K562 (cell line): ENCODE data around the gene FIBP. TPM values are rescaled to one million over a fixed set of nuclear protein-coding genes. Genes with fewer than 3 reads are reported as not detected.

Source experiments
- BCOR ChIP-seq: fragments of 450-650 bp; IDR thresholded peaks from 2 replicates; pipeline ENCODE4 v1.6.1; 2016
- CGGBP1 ChIP-seq: fragments of 250-450 bp; sonication (Bioruptor Pico); IDR thresholded peaks from 2 replicates; pipeline ENCODE4 v1.9.0; 2021; ENCODE audit warnings: mild to moderate bottlenecking
- GABPB2 ChIP-seq: fragments of 250-450 bp; sonication (Bioruptor Pico); conservative IDR thresholded peaks from 2 replicates; pipeline ENCODE4 v1.5.1; 2021; ENCODE audit warnings: mild to moderate bottlenecking
- HDAC3 ChIP-seq: fragments of 450-650 bp; IDR thresholded peaks from 2 replicates; pipeline ENCODE4 v1.6.1; 2018; ENCODE audit warnings: borderline replicate concordance, mild to moderate bottlenecking, moderate library complexity; ENCODE audit not compliant: partially characterized antibody
- LARP7 ChIP-seq: fragments of 450-650 bp; IDR thresholded peaks from 2 replicates; pipeline ENCODE4 v1.6.1; 2016
- MBD2 ChIP-seq: sonication (generic); IDR thresholded peaks from 2 replicates; pipeline ENCODE4 v1.6.1; 2016; ENCODE audit warnings: low read depth, borderline replicate concordance
- MTA3 ChIP-seq: fragments of 450-650 bp; formaldehyde crosslinking; IDR thresholded peaks from 2 replicates; pipeline ENCODE4 v1.6.1; 2017; ENCODE audit warnings: mild to moderate bottlenecking, borderline replicate concordance
- NRF1 ChIP-seq, 2 experiments: fragments of 450-650 bp; IDR thresholded peaks in 1 of 2; conservative IDR thresholded peaks in 1 of 2; 2 replicates each; pipeline ENCODE4 v1.6.1; 2014; ENCODE audit warnings: mild to moderate bottlenecking in 2 of 2
- PHB2 ChIP-seq: fragments of 450-650 bp; IDR thresholded peaks from 2 replicates; pipeline ENCODE4 v1.6.1; 2017; ENCODE audit warnings: low read depth
- POLR2AphosphoS5 ChIP-seq: IDR thresholded peaks from 2 replicates; pipeline ENCODE4 v1.6.1; 2011; ENCODE audit warnings: mild to moderate bottlenecking, low read depth, low read length, moderate library complexity; ENCODE audit not compliant: control insufficient read depth, insufficient read depth
- RUNX1 ChIP-seq: sonication (generic); IDR thresholded peaks from 2 replicates; pipeline ENCODE4 v1.6.1; 2016; ENCODE audit warnings: antibody characterized with exemption, low read depth
- SAFB2 ChIP-seq: fragments of 200-400 bp; formaldehyde crosslinking; IDR thresholded peaks from 2 replicates; pipeline ENCODE4 v1.6.1; 2018; ENCODE audit warnings: borderline replicate concordance, low read length, low read depth, moderate library complexity; ENCODE audit not compliant: severe bottlenecking
- SNRNP70 ChIP-seq: fragments of 200-400 bp; formaldehyde crosslinking; optimal IDR thresholded peaks from 2 replicates; pipeline ENCODE3; 2017; ENCODE audit warnings: low read depth, low read length
- STAG1 ChIP-seq: sonication (generic); formaldehyde crosslinking; IDR thresholded peaks from 2 replicates; pipeline ENCODE4 v1.5.0; 2020; ENCODE audit warnings: missing genetic modification reagents, borderline replicate concordance
- TAF9B ChIP-seq: fragments of 450-650 bp; IDR thresholded peaks from 2 replicates; pipeline ENCODE4 v1.6.1; 2018; ENCODE audit warnings: mild to moderate bottlenecking; ENCODE audit not compliant: partially characterized antibody
- TFAP4 ChIP-seq: sonication (generic); formaldehyde crosslinking; IDR thresholded peaks from 2 replicates; pipeline ENCODE4 v1.8.0; 2022; ENCODE audit warnings: missing genetic modification reagents, mild to moderate bottlenecking, moderate library complexity, borderline replicate concordance
- XRCC3 ChIP-seq: fragments of 450-650 bp; IDR thresholded peaks from 2 replicates; pipeline ENCODE4 v1.6.1; 2017; ENCODE audit warnings: mild to moderate bottlenecking, moderate library complexity
- ZBTB1 ChIP-seq: sonication (generic); formaldehyde crosslinking; IDR thresholded peaks from 2 replicates; pipeline ENCODE4 v1.8.1; 2023; ENCODE audit warnings: missing genetic modification reagents, low read depth, mild to moderate bottlenecking, borderline replicate concordance
- ZNF57 ChIP-seq: fragments of 450-650 bp; formaldehyde crosslinking; IDR thresholded peaks from 2 replicates; pipeline ENCODE4 v1.4.0; 2020; ENCODE audit warnings: mild to moderate bottlenecking, moderate library complexity
- ZNF76 ChIP-seq: fragments of 250-450 bp; sonication (Bioruptor Pico); IDR thresholded peaks from 2 replicates; pipeline ENCODE4 v1.4.0; 2020; ENCODE audit warnings: mild to moderate bottlenecking, moderate library complexity, borderline replicate concordance
- ZNF778 ChIP-seq: fragments of 450-650 bp; formaldehyde crosslinking; IDR thresholded peaks from 2 replicates; pipeline ENCODE4 v1.4.0; 2020; ENCODE audit warnings: mild to moderate bottlenecking, moderate library complexity
- ZNF79 ChIP-seq: fragments of 250-450 bp; sonication (Bioruptor Pico); IDR thresholded peaks from 2 replicates; pipeline ENCODE4 v1.4.0; 2020; ENCODE audit warnings: low read depth, mild to moderate bottlenecking, moderate library complexity
- ZNF830 ChIP-seq: fragments of 250-450 bp; sonication (Bioruptor Pico); IDR thresholded peaks from 2 replicates; pipeline ENCODE4 v1.5.0; 2021; ENCODE audit warnings: mild to moderate bottlenecking
- ZSCAN29 ChIP-seq: fragments of 450-650 bp; IDR thresholded peaks from 2 replicates; pipeline ENCODE4 v1.6.1; 2017
- polyA plus RNA-seq, 8 experiments: library from polyadenylated mRNA; depleted of rRNA in 4 of 8; stranded (reverse) in 5 of 8; unstranded in 3 of 8; fragments of >200 nt; fragmentation: Nextera tagmentation in 2 of 8; fragmentation: Illumina TruSeq in 1 of 8; extraction: Ambion mirVana in 2 of 8; extraction: Trizol in 1 of 8; gene quantifications; 2 replicates each; pipeline versions ENCODE4 v1.2.1 to v1.2.3, GENCODE V29; 2011 to 2014; ENCODE audit warnings: inconsistent platforms in 1 of 8, missing spikeins in 1 of 8
- total RNA-seq, 7 experiments: library from RNA; depleted of rRNA in 6 of 7; stranded (reverse); fragments of >200 nt in 6 of 7; fragmentation: Illumina TruSeq in 2 of 7; extraction: Trizol in 2 of 7; gene quantifications; 2 replicates each; pipeline versions ENCODE4 v1.2.1 to v1.2.3, GENCODE V29; 2011 to 2021; ENCODE audit warnings: low replicate concordance in 1 of 7
- TF ChIP-seq, protein P1 (sequence below): fragments of 450-650 bp; IDR thresholded peaks from 2 replicates; pipeline ENCODE4 v1.6.1; 2017; ENCODE audit warnings: antibody characterized with exemption
- TF ChIP-seq, protein P2 (sequence below): IDR thresholded peaks from 2 replicates; pipeline ENCODE4 v1.6.1; 2011; ENCODE audit not compliant: insufficient read length; ENCODE audit errors: extremely low read depth
- TF ChIP-seq, protein P3 (sequence below): IDR thresholded peaks from 2 replicates; pipeline ENCODE4 v1.6.1; 2012; ENCODE audit warnings: low read depth, low read length, improper control_type of control experiment, borderline replicate concordance

Gene FIBP
- total and polyA plus RNA-seq, 9 of the 15 experiments (the other 6 are each of a cell fraction or from before 2014, with no cell fraction given): 41.2 to 79.2 (median 48.6) TPM

- TF ChIP-seq, protein P1, sequence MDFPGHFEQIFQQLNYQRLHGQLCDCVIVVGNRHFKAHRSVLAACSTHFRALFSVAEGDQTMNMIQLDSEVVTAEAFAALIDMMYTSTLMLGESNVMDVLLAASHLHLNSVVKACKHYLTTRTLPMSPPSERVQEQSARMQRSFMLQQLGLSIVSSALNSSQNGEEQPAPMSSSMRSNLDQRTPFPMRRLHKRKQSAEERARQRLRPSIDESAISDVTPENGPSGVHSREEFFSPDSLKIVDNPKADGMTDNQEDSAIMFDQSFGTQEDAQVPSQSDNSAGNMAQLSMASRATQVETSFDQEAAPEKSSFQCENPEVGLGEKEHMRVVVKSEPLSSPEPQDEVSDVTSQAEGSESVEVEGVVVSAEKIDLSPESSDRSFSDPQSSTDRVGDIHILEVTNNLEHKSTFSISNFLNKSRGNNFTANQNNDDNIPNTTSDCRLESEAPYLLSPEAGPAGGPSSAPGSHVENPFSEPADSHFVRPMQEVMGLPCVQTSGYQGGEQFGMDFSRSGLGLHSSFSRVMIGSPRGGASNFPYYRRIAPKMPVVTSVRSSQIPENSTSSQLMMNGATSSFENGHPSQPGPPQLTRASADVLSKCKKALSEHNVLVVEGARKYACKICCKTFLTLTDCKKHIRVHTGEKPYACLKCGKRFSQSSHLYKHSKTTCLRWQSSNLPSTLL: no peak
- TF ChIP-seq MTA3 (no peak), ZSCAN29 (no peak), POLR2AphosphoS5 (peak; percentile 30; the same call in 1 of the 2 replicates), MBD2 (no peak), SAFB2 (no peak), ZNF57 (CRISPR knock-in tag) (no peak), XRCC3 (no peak), PHB2 (no peak), NRF1 (conservative IDR thresholded peaks at IDR 0.05 in 1 of 2, IDR thresholded peaks at IDR 0.05 in 1 of 2) (no peak), TFAP4 (CRISPR knock-in tag) (no peak), HDAC3 (no peak), ZBTB1 (CRISPR knock-in tag) (peak; percentile 86; the same call in 1 of the 2 replicates), LARP7 (no peak), ZNF79 (CRISPR knock-in tag) (no peak), SNRNP70 (no peak), BCOR (no peak), CGGBP1 (CRISPR knock-in tag) (no peak), ZNF778 (CRISPR knock-in tag) (no peak), ZNF830 (CRISPR knock-in tag) (no peak), GABPB2 (CRISPR knock-in tag) (no peak), STAG1 (CRISPR knock-in tag) (no peak), RUNX1 (no peak), TAF9B (no peak), ZNF76 (no peak)
- TF ChIP-seq, protein P2, sequence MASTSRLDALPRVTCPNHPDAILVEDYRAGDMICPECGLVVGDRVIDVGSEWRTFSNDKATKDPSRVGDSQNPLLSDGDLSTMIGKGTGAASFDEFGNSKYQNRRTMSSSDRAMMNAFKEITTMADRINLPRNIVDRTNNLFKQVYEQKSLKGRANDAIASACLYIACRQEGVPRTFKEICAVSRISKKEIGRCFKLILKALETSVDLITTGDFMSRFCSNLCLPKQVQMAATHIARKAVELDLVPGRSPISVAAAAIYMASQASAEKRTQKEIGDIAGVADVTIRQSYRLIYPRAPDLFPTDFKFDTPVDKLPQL: no peak
- TF ChIP-seq, protein P3, sequence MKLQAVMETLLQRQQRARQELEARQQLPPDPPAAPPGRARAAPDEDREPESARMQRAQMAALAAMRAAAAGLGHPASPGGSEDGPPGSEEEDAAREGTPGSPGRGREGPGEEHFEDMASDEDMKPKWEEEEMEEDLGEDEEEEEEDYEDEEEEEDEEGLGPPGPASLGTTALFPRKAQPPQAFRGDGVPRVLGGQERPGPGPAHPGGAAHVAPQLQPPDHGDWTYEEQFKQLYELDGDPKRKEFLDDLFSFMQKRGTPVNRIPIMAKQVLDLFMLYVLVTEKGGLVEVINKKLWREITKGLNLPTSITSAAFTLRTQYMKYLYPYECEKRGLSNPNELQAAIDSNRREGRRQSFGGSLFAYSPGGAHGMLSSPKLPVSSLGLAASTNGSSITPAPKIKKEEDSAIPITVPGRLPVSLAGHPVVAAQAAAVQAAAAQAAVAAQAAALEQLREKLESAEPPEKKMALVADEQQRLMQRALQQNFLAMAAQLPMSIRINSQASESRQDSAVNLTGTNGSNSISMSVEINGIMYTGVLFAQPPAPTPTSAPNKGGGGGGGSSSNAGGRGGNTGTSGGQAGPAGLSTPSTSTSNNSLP: no peak
Observed at GRCh38 chr11:65903068-65903481, 14.8 kb upstream of the FIBP start (continued).
